ENCODE data around the gene MIA. TPM values are rescaled to one million over a fixed set of nuclear protein-coding genes. Genes with fewer than 3 reads are reported as not detected.

The MIA gene
- total RNA-seq, 1 experiment from 2014 or later: 2.2 TPM

- H3K27ac ChIP-seq (ENCODE audit: low read length): no peak overlapping the region
- H3K4me1 ChIP-seq (ENCODE audit: control insufficient read depth, insufficient read depth, low read length): no peaks in the 10 kb centered on the region
- BruUV-seq (replicated peaks): no TSS peak
- H3K27me3 ChIP-seq (ENCODE audit: control insufficient read depth, insufficient read depth, low read length): no peaks in the 10 kb centered on the region
- no peak overlapping the region for H3K4me3 ChIP-seq (ENCODE audit: low read depth in 2 of 2, low read length in 2 of 2)
- in situ Hi-C loops (cut with HindIII; ENCODE audit: low pct_unique_long_range_greater_than_20kb, low sequenced_read_pairs): no loop called here
- ATAC-seq (no peak), DNase-seq (ENCODE audit: low read depth, low spot score) (no peak)
- H3K36me3 ChIP-seq (ENCODE audit: control insufficient read depth, insufficient read depth, low read length): no peaks in the 10 kb centered on the region
- TF ChIP-seq POLR2AphosphoS5 (IDR thresholded peaks at IDR 0.05; ENCODE audit: low read depth, low read length) (no peak), TCF7L2 (IDR thresholded peaks at IDR 0.05; ENCODE audit: low read depth, low read length) (no peak), REST (IDR thresholded peaks at IDR 0.05; ENCODE audit: insufficient read depth in 1 of 2, low read depth in 2 of 2, low read length in 1 of 2) (no peak), CTCF (IDR thresholded peaks at IDR 0.05) (no peak), SIN3A (IDR thresholded peaks at IDR 0.05; ENCODE audit: borderline replicate concordance, insufficient read depth, low read depth, low read length) (no peak)
- ChIA-PET CTCF (interaction anchor here (0.6 kb wide), 1 partner anchor 12 kb away, joined by 6 read pairs; no protein-coding TSS in a partner anchor), POLR2A (no interaction called here)
- intact Hi-C loops (cut with micrococcal nuclease; ENCODE audit: unreplicated experiment): no loop called here
- no peaks in the 10 kb centered on the region for H3K9me3 ChIP-seq (ENCODE audit: control insufficient read depth, insufficient read depth, low read depth, low read length)
Measured at GRCh38 chr19:40786060-40787037, 11.0 kb downstream of the MIA start.

- Histone ChIP-seq H3K27ac (ENCODE audit: low read length) (no peak overlapping the region), H3K4me1 (ENCODE audit: control insufficient read depth, insufficient read depth, low read length) (no peaks in the 10 kb centered on the region), H3K27me3 (ENCODE audit: control insufficient read depth, insufficient read depth, low read length) (no peaks in the 10 kb centered on the region), H3K9me3 (ENCODE audit: control insufficient read depth, insufficient read depth, low read depth, low read length) (no peaks in the 10 kb centered on the region), H3K4me3 (ENCODE audit: low read depth in 2 of 2, low read length in 2 of 2) (no peak overlapping the region), H3K36me3 (ENCODE audit: control insufficient read depth, insufficient read depth, low read length) (no peaks in the 10 kb centered on the region)
- TF ChIP-seq POLR2AphosphoS5 (IDR thresholded peaks at IDR 0.05; ENCODE audit: low read depth, low read length) (no peak), SIN3A (IDR thresholded peaks at IDR 0.05; ENCODE audit: borderline replicate concordance, insufficient read depth, low read depth, low read length) (no peak), TCF7L2 (IDR thresholded peaks at IDR 0.05; ENCODE audit: low read depth, low read length) (no peak), REST (IDR thresholded peaks at IDR 0.05; ENCODE audit: insufficient read depth in 1 of 2, low read depth in 2 of 2, low read length in 1 of 2) (no peak), CTCF (IDR thresholded peaks at IDR 0.05) (no peak)
- in situ Hi-C loops (cut with HindIII; ENCODE audit: low pct_unique_long_range_greater_than_20kb, low sequenced_read_pairs): no loop called here
- ChIA-PET CTCF (no interaction called here), POLR2A (no interaction called here)
- ATAC-seq: no peak
- BruUV-seq (replicated peaks): no TSS peak
- no peak for DNase-seq (ENCODE audit: low read depth, low spot score)
- intact Hi-C loops (cut with micrococcal nuclease; ENCODE audit: unreplicated experiment): no loop called here
Measured at GRCh38 chr19:40791349-40791748, 16.0 kb downstream of the MIA start.
